Panc1 (cell line): Measurements from ENCODE around the gene MPC1. TPM values are rescaled to one million over a fixed set of nuclear protein-coding genes. Genes with fewer than 3 reads are reported as not detected.

ENCODE experiments used
- ATAC-seq: fragments of 200-7000 bp; cut with Tn5 transposase; 2 replicates; pipeline ENCODE4 v1.9.1; 2020; ENCODE audit warnings: mild to moderate bottlenecking, moderate library complexity
- BruUV-seq: library from RNA; stranded (reverse); fragments of 400-500 nt; replicated peaks from 2 replicates; lab custom pipeline; 2021; lab: Mats Ljungman, UMichigan
- CTCF ChIA-PET: fragments of 300-600 bp; sonication (Branson Sonifier 250); formaldehyde crosslinking; loops from one replicate; lab custom pipeline; 2022; ENCODE audit warnings: antibody characterized with exemption; lab: Charles Lee
- POLR2A ChIA-PET: fragments of 300-600 bp; sonication (Branson Sonifier 250); formaldehyde crosslinking; loops from one replicate; lab custom pipeline; 2022; ENCODE audit warnings: antibody characterized with exemption; lab: Charles Lee
- DNase-seq: peaks from one replicate; pipeline ENCODE4 v3.0.0-alpha.2; 2010; ENCODE audit warnings: low read depth, low spot score
- H3K27ac ChIP-seq: 2 replicates; pipeline ENCODE4 v1.5.1; 2011; ENCODE audit warnings: mild to moderate bottlenecking, low read length, inconsistent platforms
- H3K27me3 ChIP-seq: fragments of 200-500 bp; sonication (Bioruptor generic); 2 replicates; pipeline ENCODE4 v1.6.0; 2014; ENCODE audit warnings: low read length, inconsistent platforms; ENCODE audit not compliant: control insufficient read depth, insufficient read depth
- H3K36me3 ChIP-seq: fragments of 200-500 bp; sonication (Bioruptor generic); 2 replicates; pipeline ENCODE4 v1.5.1; 2014; ENCODE audit warnings: inconsistent platforms, mild to moderate bottlenecking, low read length, moderate library complexity; ENCODE audit not compliant: control insufficient read depth, insufficient read depth
- H3K4me1 ChIP-seq: 2 replicates; pipeline ENCODE4 v1.5.1; 2011; ENCODE audit warnings: inconsistent platforms, mild to moderate bottlenecking, low read length, moderate library complexity; ENCODE audit not compliant: control insufficient read depth, insufficient read depth
- H3K4me3 ChIP-seq, 2 experiments: 2 replicates each; pipeline ENCODE4 v1.5.1; 2011 to 2012; ENCODE audit warnings: low read depth in 2 of 2, low read length in 2 of 2, mild to moderate bottlenecking in 2 of 2, inconsistent platforms in 1 of 2, moderate library complexity in 1 of 2
- H3K9me3 ChIP-seq: fragments of 200-500 bp; sonication (Bioruptor generic); 2 replicates; pipeline ENCODE4 v1.5.1; 2014; ENCODE audit warnings: low read depth, mild to moderate bottlenecking, inconsistent platforms, low read length, moderate library complexity; ENCODE audit not compliant: control insufficient read depth, insufficient read depth
- CTCF ChIP-seq: fragments of 450-650 bp; IDR thresholded peaks from 2 replicates; pipeline ENCODE4 v1.5.1; 2017; ENCODE audit warnings: mild to moderate bottlenecking
- POLR2AphosphoS5 ChIP-seq: IDR thresholded peaks from 2 replicates; pipeline ENCODE4 v1.6.1; 2012; ENCODE audit warnings: mild to moderate bottlenecking, low read depth, low read length, moderate library complexity
- REST ChIP-seq, 2 experiments: IDR thresholded peaks; 2 replicates each; pipeline ENCODE4 v1.6.1; 2011 to 2012; ENCODE audit warnings: low read depth in 2 of 2, control low read depth in 1 of 2, low read length in 1 of 2, mild to moderate bottlenecking in 1 of 2, moderate library complexity in 1 of 2; ENCODE audit not compliant: insufficient read depth in 1 of 2
- SIN3A ChIP-seq: IDR thresholded peaks from 2 replicates; pipeline ENCODE4 v1.6.1; 2012; ENCODE audit warnings: low read depth, mild to moderate bottlenecking, low read length, moderate library complexity, borderline replicate concordance; ENCODE audit not compliant: insufficient read depth
- TCF7L2 ChIP-seq: IDR thresholded peaks from 2 replicates; pipeline ENCODE4 v1.6.1; 2011; ENCODE audit warnings: mild to moderate bottlenecking, low read depth, low read length, inconsistent platforms
- in situ Hi-C: cut with HindIII; loops from 2 replicates; pipeline ENCODE4 v1.10.0; 2016; ENCODE audit warnings: low sequenced_read_pairs, low pct_unique_long_range_greater_than_20kb
- intact Hi-C: fragments of 100-400 bp; cut with micrococcal nuclease; formaldehyde crosslinking; loops from one replicate; pipeline ENCODE4 v1.10.0; 2022; ENCODE audit not compliant: unreplicated experiment
- total RNA-seq: library from RNA; stranded (reverse); gene quantifications from one replicate; pipeline ENCODE4 v1.2.1, GENCODE V29; 2021; ENCODE audit not compliant: unreplicated experiment

The MPC1 gene
- total RNA-seq, 1 experiment from 2014 or later, result 7.0 TPM

GRCh38 chr6:166343150-166343487 is 39.6 kb downstream of the MPC1 start:
- Histone ChIP-seq H3K36me3 (peaks cover 7% of the 10 kb centered on the region; the same call in 1 of the 2 replicates), H3K9me3 (no peaks in the 10 kb centered on the region), H3K27me3 (no peaks in the 10 kb centered on the region), H3K27ac (peak overlapping the region; percentile 97), H3K4me1 (peaks cover 5% of the 10 kb centered on the region; the same call in 1 of the 2 replicates), H3K4me3 (peak overlapping the region; percentile 78 to 100)
- intact Hi-C loops, result loop anchor here (5.0 kb wide), 1 partner anchor 39 kb away; the partner anchor contains the start of gene MPC1
- POLR2A ChIA-PET, result no interaction called here
- in situ Hi-C loops, result no loop called here
- CTCF ChIA-PET, result interaction anchor here (0.7 kb wide), 1 partner anchor 38 kb away, joined by 3 read pairs; no protein-coding TSS in a partner anchor
- no peak for ATAC-seq
- DNase-seq, result no peak
- no peak for TF ChIP-seq SIN3A
- TF ChIP-seq POLR2AphosphoS5, result no peak
- no peak for TF ChIP-seq TCF7L2
- TF ChIP-seq CTCF, result no peak
- TF ChIP-seq REST (IDR thresholded peaks at IDR 0.05; ENCODE audit: insufficient read depth in 1 of 2, low read depth in 2 of 2, low read length in 1 of 2), result no peak
- no TSS peak for BruUV-seq

- in situ Hi-C loops (no loop called here), intact Hi-C loops (loop anchor here (5.0 kb wide), 1 partner anchor 40 kb away; the partner anchor contains the start of gene MPC1)
- Histone ChIP-seq H3K27ac (peak within 1 kb of the TSS; percentile 97), H3K36me3 (peaks cover 7% of the 10 kb centered on the region; the same call in 1 of the 2 replicates), H3K9me3 (no peaks in the 10 kb centered on the region), H3K27me3 (no peaks in the 10 kb centered on the region), H3K4me3 (peak within 1 kb of the TSS; percentile 78 to 100), H3K4me1 (peaks cover 5% of the 10 kb centered on the region; the same call in 1 of the 2 replicates)
- no TSS peak for BruUV-seq
- CTCF ChIA-PET, result interaction anchor here (0.7 kb wide), 1 partner anchor 39 kb away, joined by 3 read pairs; no protein-coding TSS in a partner anchor
- POLR2A ChIA-PET, result interaction anchor here (0.5 kb wide), 1 partner anchor 33 kb away, joined by 3 read pairs; no protein-coding TSS in a partner anchor
- TF ChIP-seq SIN3A (0 out of 2 replicates have a peak, but pooled peaks have one; percentile 51), TCF7L2 (no peak), CTCF (no peak), REST (IDR thresholded peaks at IDR 0.05; ENCODE audit: insufficient read depth in 1 of 2, low read depth in 2 of 2, low read length in 1 of 2) (0 out of 4 replicates have a peak, but pooled peaks of 1 of the 2 experiments have one; percentile 22), POLR2AphosphoS5 (peak; percentile 93)
- ATAC-seq (peak; percentile 99), DNase-seq (peak; percentile 15)
Measured at GRCh38 chr6:166342349-166343149, 40.2 kb downstream of the MPC1 start, which contains the start of gene SFT2D1. SFT2D1 (minus strand) TSS chr6:166342545; CDS start chr6:166342481, 64 bp downstream.
